ENCODE measurements around the gene SPPL2B. TPM values are rescaled to one million over a fixed set of nuclear protein-coding genes. Genes with fewer than 3 reads are reported as not detected.

SPPL2B gene
- total RNA-seq, 2 donors from 2014 or later = 54.0 to 87.1 TPM

GRCh38 chr19:2376784-2377519, 48.5 kb downstream of the SPPL2B start:
- DNase-seq (ENCODE audit: low spot score) = no peak
- Histone ChIP-seq H3K9me3 (no peaks in the 10 kb centered on the region), H3K4me1 (replicated peaks) (no peaks in the 10 kb centered on the region), H3K27ac (no peak overlapping the region), H3K27me3 (replicated peaks; ENCODE audit: insufficient read depth) (no peaks in the 10 kb centered on the region), H3K4me3 (no peak overlapping the region), H3K36me3 (no peaks in the 10 kb centered on the region)
- WGBS = 73% methylated on average over 15 of the region's 15 CpGs
- no peak for TF ChIP-seq POLR2A (IDR thresholded peaks at IDR 0.05)
- no peak for TF ChIP-seq CTCF (IDR thresholded peaks at IDR 0.05)
- no peak for TF ChIP-seq POLR2AphosphoS5 (IDR thresholded peaks at IDR 0.05)
- intact Hi-C loops (cut with DNase I) = no loop called here

- Histone ChIP-seq H3K9me3 (no peaks in the 10 kb centered on the region), H3K4me1 (replicated peaks) (no peaks in the 10 kb centered on the region), H3K27me3 (replicated peaks; ENCODE audit: insufficient read depth) (no peaks in the 10 kb centered on the region), H3K36me3 (no peaks in the 10 kb centered on the region), H3K4me3 (no peak overlapping the region), H3K27ac (no peak overlapping the region)
- no peak for DNase-seq (ENCODE audit: low spot score)
- no peak for TF ChIP-seq CTCF (IDR thresholded peaks at IDR 0.05)
- TF ChIP-seq POLR2AphosphoS5 (IDR thresholded peaks at IDR 0.05) = no peak
- TF ChIP-seq POLR2A (IDR thresholded peaks at IDR 0.05) = no peak
- intact Hi-C loops (cut with DNase I) = no loop called here
- WGBS = 87% methylated on average over 2 of the region's 2 CpGs
Observed at GRCh38 chr19:2380567-2380966, 52.1 kb downstream of the SPPL2B start.

GRCh38 chr19:2381148-2381820, 52.8 kb downstream of the SPPL2B start:
- Histone ChIP-seq H3K27ac (no peak overlapping the region), H3K27me3 (replicated peaks; ENCODE audit: insufficient read depth) (no peaks in the 10 kb centered on the region), H3K9me3 (no peaks in the 10 kb centered on the region), H3K36me3 (no peaks in the 10 kb centered on the region), H3K4me3 (no peak overlapping the region), H3K4me1 (replicated peaks) (no peaks in the 10 kb centered on the region)
- WGBS = 29% methylated on average over 18 of the region's 18 CpGs
- TF ChIP-seq POLR2A (IDR thresholded peaks at IDR 0.05) (no peak), CTCF (IDR thresholded peaks at IDR 0.05) (no peak), POLR2AphosphoS5 (IDR thresholded peaks at IDR 0.05) (no peak)
- DNase-seq (ENCODE audit: low spot score) = no peak
- intact Hi-C loops (cut with DNase I) = no loop called here

- no peaks in the 10 kb centered on the region for H3K4me1 ChIP-seq (replicated peaks)
- H3K9me3 ChIP-seq = no peaks in the 10 kb centered on the region
- no peak for DNase-seq (ENCODE audit: low spot score)
- intact Hi-C loops (cut with DNase I) = no loop called here
- WGBS = 92% methylated on average over 13 of the region's 13 CpGs
- H3K4me3 ChIP-seq = no peak overlapping the region
- TF ChIP-seq POLR2A (IDR thresholded peaks at IDR 0.05) (no peak), CTCF (IDR thresholded peaks at IDR 0.05) (no peak)
- H3K27ac ChIP-seq = no peak overlapping the region
- no peaks in the 10 kb centered on the region for H3K36me3 ChIP-seq
- no peaks in the 10 kb centered on the region for H3K27me3 ChIP-seq (replicated peaks; ENCODE audit: insufficient read depth)
Observed at GRCh38 chr19:2382530-2383222, 54.2 kb downstream of the SPPL2B start.
